NCI-H2196 (cell line): ENCODE measurements around the gene RSL1D1.
"Not testable (repeated sequence)": the region's sequence is repeated elsewhere in the genome, so short reads cannot be mapped to it uniquely, and the experiment has no call there.

Experiments used
- DNase-seq: peaks from one replicate; lab custom pipeline; 2025; ENCODE audit not compliant: unreplicated experiment; lab: John Stamatoyannopoulos, UW

The RSL1D1 gene

GRCh38 chr16:11844499-11844898, 6.8 kb downstream of the RSL1D1 start:
- DNase-seq: no peak

- no peak for DNase-seq
Observed at GRCh38 chr16:11843861-11844260, 7.5 kb downstream of the RSL1D1 start.

GRCh38 chr16:11843206-11843605, 8.1 kb downstream of the RSL1D1 start:
- DNase-seq: no peak

DNA sequence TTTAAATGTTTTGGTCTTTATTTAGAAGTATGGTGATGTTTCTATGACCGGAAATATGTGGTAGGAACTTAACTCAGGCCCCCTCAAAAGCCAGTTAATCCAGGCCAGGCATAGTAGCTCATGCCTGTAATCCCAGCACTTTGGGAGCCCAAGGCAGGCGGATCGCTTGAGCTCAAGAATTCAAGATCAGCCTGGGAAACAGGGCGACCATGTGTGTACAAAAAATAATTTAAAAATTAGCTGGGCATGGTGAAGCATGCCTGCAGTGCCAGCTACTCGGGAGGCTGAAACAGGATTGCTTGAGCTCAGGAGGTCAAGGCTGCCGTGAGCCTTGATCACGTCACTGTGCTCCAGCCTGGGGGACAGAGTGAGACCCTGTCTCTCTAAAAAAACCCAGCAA, 10.3 kb downstream of the RSL1D1 start:
- DNase-seq: no peak

- no peak for DNase-seq
Observed at GRCh38 chr16:11836650-11837244, 14.6 kb downstream of the RSL1D1 start.

- DNase-seq: peak; percentile 22
Observed at GRCh38 chr16:11835891-11836649, 15.3 kb downstream of the RSL1D1 start.

- no peak for DNase-seq
Observed at GRCh38 chr16:11835309-11835708, 16.0 kb downstream of the RSL1D1 start.

DNA sequence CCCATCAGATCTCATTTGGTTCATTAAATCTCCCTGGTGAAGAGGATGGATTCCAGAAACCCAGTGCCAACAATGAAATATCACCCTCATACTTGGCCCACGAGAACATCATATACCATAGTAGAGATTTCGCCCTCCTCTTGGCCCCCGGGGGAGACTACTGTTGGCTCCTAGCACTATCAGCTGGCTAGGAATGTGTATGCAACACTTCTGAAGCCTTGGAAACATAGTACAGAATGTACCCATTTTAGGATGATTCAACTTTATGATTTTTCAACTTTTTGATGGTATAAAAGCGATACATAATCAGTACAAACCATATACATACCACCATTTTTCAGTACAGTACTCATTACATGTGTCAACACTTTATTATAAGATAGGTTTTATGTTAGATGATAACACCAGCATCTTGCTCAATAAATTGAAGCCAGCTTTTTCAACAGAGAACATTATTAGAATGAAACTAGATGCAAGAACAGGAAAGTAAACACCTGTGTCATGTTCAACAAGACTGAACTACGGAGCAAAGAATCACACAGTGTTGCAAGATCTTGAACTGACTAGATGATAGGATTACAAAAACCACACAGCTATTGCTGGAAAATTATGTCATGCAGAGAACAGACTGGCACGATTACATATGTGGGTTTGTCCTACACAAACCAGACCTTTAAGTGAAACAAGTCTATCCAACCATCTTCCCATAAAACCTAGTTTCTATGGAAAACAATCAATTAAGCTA, 17.2 kb downstream of the RSL1D1 start:
- DNase-seq: peak; percentile 45

DNA sequence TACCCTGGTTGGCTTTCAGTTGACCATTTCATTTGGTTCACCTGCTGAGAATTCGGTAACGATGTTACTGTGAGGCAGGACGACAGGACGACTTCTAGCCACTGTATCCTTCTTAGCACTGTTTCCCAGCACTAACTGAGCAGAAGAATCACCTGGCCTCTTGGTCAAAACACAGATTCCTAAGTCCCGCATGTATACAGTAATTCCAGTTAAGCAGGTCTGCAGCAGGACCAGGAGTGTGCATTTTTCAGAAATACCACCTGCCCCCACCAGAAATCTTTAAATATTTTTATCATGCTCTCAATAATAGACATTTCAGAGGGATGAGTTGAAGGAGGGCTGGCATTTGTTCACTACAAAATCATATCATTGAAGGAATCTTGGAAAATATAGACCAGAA, 22.6 kb downstream of the RSL1D1 start:
- DNase-seq: no peak

DNA sequence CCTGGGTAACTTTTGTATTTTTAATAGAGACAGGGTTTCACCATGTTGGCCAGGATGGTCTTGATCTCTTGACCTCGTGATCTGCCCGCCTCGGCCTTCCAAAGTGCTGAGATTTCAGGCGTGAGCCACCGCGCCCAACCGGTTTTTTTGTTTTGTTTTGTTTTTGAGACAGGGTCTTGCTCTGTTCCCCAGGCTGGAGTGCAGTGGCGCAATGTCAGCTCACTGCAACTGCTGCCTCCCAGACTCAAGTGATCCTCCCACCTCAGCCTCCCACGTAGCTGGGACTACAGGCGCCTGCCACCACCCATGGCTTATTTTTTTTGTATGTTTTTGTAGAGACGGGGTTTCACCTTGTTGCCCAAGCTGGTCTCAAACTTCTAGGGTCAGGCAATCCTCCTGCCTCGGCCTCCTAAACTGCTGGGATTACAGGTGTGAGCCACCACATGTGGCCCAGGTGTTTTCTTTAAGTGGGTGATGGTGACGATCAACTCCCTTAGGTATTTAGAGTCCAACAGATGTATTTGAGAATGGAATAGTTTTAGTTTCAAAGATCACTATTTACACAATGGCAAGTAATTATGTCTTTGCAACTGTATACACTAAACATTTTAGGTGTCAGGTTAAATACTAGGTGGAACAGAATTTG, 25.7 kb downstream of the RSL1D1 start:
- not testable (repeated sequence) for DNase-seq

GRCh38 chr16:11824362-11824761, 27.0 kb downstream of the RSL1D1 start:
- no peak for DNase-seq

GRCh38 chr16:11823645-11824044, 27.7 kb downstream of the RSL1D1 start:
- DNase-seq: not testable (repeated sequence)

- no peak for DNase-seq
Observed at GRCh38 chr16:11819798-11820197, 31.5 kb downstream of the RSL1D1 start.

GRCh38 chr16:11818970-11819369, 32.4 kb downstream of the RSL1D1 start:
- DNase-seq: not testable (repeated sequence)

GRCh38 chr16:11816123-11816522, 35.2 kb downstream of the RSL1D1 start:
- no peak for DNase-seq

GRCh38 chr16:11814800-11815199, 36.5 kb downstream of the RSL1D1 start:
- DNase-seq: not testable (repeated sequence)

GRCh38 chr16:11806721-11807120, 44.6 kb downstream of the RSL1D1 start:
- no peak for DNase-seq

- no peak for DNase-seq
Observed at GRCh38 chr16:11805556-11805955, 45.8 kb downstream of the RSL1D1 start.

DNA sequence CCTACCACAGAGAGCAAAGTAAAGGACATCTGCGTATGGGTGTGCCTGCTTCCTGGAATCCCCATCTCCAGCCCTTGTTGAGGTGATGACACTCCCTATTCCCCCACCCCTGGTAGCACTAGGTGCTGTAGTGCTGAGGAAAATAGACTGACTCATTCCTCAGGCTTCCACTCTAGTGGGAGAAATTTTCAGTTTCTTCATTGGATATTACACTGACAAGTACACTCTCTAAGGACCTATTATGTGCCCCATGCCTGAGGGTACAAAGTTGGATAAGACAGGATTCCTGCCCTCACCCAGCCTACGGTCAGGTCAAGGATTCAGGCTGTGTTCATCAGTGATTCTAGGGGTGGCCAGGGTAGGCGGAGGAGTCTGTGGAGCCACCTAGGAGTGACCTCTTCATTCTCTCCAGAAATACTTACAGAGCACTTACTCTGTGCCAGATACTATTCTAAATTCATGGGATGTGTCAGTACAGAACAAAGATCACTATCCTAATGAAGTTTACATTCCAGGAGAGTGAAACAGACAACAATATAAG, 49.8 kb downstream of the RSL1D1 start:
- DNase-seq: no peak

DNA sequence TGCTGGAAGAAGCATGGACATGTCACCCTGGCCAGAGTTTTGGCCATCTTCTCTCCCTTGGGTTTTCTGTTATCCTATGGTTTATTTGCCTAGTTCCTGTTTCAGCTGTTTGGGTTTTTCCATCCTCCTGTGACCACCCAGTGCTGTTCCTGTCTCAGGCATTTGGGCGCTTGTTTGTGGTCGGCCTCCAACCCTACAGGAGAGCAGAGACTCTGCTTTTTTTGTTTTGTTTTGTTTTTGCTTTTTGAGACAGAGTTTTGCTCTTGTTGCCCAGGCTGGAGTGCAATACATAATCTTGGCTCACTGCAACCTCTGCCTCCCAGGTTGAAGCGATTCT, 51.0 kb downstream of the RSL1D1 start:
- DNase-seq: no peak
